Jurkat, Clone E6-1 (cell line): Measurements from ENCODE around the gene IVD. TPM values are rescaled to one million over a fixed set of nuclear protein-coding genes. Genes with fewer than 3 reads are reported as not detected.
A peak's percentile ranks its signal among the peaks of the same experiment; 100 is the strongest.

ENCODE experiments used
- DNase-seq: peaks from one replicate; pipeline ENCODE4 v3.0.0-alpha.2; 2011; ENCODE audit warnings: low read depth, low spot score
- H3K4me3 ChIP-seq: 2 replicates; pipeline ENCODE4 v1.5.1; 2011; ENCODE audit warnings: mild to moderate bottlenecking, low read length, control low read depth, moderate library complexity
- polyA plus RNA-seq: library from polyadenylated mRNA; unstranded; fragments of >200 nt; gene quantifications from one replicate; pipeline ENCODE4 v1.2.1, GENCODE V29; 2012; ENCODE audit warnings: missing spikeins; ENCODE audit not compliant: insufficient read length, insufficient read depth

The IVD gene
- polyA plus RNA-seq, result 47.8 TPM

DNA sequence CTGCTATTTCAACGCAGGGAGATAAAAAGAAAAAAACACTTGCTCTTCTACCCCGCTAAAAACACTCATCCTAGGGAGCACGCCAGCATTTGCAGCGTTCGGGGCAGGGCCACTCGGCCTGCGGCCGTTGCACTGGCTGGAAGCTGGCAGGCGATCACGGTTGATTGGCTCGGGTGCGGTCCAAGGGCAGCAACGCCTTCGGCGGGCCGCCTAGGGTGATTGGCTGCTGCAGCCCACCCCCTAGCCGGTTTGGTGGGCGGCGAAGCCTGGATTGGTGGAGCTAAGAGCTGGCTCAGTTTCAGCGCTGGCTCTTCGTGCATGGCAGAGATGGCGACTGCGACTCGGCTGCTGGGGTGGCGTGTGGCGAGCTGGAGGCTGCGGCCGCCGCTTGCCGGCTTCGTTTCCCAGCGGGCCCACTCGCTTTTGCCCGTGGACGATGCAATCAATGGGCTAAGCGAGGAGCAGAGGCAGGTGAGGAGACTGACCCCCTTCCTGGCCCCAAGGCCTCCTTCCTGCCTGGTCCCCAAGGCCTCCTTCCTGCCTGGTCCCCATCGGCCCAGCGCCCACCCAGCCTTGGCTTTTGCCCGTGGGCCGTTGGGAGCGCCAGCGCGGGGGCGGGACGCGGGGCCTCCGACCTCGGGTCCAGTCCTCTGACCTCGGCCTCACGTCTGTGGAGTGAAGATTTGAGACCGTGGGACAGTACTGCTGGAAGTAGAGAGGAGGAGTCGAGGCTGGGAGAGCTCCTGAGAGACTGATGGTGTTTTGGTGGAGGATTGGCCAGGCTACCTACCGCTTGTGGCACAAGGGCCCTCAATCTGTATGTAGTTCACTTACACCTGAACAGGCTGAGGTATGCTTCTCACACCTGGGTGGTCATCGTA lies at the start of gene IVD:
Gene IVD, plus strand, starts transcription at position 295 of the 881 bp plus-strand sequence. Its CDS starts 33 bp downstream, at position 328.
- peak within 1 kb of the TSS; percentile 90 for H3K4me3 ChIP-seq
- DNase-seq, result peak; percentile 93

DNA sequence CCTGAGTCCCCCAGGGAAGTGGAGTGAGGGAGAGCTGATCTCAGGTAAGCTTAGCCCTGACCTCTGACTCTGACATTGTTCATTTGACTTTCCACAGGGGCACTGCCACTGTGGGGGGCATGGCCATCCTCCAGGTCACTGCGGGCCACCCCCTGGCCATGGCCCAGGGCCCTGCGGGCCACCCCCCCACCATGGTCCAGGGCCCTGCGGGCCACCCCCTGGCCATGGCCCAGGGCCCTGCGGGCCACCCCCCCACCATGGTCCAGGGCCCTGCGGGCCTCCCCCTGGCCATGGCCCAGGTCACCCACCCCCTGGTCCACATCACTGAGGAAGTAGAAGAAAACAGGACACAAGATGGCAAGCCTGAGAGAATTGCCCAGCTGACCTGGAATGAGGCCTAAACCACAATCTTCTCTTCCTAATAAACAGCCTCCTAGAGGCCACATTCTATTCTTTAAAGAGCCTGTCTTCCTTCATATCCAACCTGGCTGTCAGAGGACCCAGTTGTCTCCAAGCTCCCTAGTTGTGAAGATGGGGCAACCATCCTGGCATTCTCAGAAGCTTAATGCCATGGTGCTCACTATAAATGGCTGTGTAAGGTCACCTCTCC lies 49.5 kb upstream of the IVD start:
- no peak for DNase-seq
- H3K4me3 ChIP-seq, result no peak overlapping the region

DNA sequence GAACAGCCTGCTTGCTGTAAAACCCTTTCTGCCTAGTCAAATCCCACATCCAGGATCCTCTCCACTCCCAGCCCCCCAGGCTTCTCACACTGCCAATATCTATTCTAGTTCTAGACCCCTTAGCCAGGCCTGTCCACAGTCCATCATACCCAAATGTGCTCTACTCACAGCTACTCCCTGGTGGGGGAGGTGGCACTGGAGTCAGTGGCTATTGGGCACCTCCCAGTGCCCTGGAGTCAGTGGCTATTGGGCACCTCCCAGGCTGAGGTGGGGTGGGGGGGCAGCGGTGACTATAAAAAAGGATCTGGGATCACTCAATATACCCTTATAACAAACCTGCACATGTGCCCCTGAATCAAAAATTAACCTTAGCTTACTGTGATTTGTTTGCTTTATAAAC lies 48.3 kb upstream of the IVD start:
- no peak for DNase-seq
- H3K4me3 ChIP-seq, result peak overlapping the region; percentile 68

DNA sequence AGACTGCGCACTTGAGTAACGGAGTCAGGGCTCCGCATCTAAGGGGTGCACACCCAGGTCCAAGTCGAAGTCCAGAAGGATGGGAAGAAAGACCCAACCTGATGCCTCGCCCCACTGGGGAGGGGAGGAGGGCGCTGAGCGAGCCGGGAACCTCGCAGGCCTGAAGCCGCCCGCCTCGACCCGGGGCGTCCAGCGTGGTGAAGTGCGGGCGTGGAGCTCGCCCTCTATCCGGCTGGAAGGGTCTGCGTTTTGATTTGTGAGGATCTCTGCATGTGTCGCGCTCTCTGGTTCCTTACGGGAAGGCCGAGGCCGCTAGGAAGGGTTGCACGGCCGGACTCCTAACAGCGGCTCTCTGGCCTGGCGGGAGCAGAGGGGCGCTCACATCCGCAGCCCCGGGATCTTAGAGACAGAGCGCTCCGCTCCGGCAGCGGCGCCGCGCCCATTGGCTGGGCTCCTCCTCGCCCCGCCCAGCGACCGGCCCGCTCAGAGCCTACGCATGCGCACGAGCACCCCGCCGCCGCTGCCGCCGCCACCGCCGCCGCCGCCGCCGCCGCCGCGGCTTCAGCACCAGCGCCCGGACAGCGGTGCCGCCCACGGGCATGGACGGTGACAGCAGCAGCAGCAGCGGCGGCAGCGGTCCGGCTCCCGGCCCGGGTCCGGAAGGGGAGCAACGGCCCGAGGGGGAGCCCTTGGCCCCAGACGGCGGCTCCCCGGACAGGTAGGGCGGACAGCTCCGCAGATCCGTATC lies 47.7 kb upstream of the IVD start, which contains the start of gene DISP2:
Gene DISP2, plus strand, starts transcription at position 497 of the 748 bp plus-strand sequence. Its CDS starts 103 bp downstream, at position 600.
- DNase-seq, result peak; percentile 62
- H3K4me3 ChIP-seq, result peak within 1 kb of the TSS; percentile 68

DNA sequence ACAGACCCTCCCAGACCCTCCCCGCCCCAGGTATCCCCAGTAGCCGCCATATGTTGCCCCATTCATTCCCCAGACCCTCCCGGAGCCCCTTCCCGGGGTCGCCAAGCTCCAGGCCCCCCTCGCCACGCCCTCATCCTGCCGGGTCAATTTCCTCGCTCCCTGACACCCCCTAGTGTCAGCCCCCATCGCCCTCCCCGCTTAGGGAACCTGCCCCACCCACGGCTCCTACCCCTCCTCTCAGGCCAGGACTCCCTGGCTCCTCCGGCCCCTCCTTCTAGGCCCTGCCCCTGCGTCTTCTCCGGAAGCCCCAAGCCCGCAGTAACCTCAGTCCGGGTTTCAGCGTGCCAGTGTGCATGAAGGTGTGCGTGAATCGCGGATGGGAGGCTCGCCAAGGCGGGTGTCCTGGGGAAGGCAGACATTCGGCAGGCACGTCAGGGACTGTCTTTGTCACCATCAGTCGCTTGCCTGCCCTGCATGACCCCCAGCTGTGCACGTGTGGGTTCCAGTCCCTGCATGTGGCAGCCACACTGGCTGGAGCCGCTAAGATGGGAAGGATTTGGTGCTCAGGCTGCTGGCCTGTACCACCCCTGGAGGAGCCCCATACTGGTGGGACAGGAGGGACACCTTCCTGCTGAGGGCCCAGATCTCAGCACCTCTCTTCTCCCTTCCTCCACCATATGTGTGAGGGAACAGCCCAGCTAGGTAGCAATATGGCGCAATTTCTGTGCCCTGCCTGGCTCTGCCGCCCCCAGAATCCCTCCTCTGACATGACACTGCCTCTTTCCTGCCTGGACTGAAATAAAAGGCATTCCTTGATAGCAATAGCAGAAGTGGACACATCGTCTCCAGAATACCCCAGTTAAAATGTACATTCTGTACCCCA lies 46.9 kb upstream of the IVD start:
- peak overlapping the region; percentile 68 for H3K4me3 ChIP-seq
- peak; percentile 32 for DNase-seq

DNA sequence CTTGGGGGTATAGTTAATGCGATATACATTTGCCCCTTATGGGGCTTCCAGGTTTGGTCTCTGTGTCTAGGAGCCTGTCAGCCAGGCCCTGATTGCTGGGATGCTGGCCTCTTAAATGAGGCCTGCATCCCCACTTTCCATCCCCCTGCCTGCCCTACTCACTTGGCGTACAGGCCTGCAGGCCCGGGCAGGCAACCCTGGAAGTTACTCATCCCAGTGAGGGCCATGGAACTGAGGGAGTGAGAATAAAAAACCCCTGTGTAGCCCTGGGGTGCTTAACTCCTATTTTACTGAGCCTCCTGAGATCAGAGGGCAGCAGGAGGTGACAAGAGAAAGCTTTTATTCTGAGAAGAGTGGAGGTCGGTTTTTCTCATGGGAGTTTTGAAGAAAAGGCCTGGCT lies 45.6 kb upstream of the IVD start:
- H3K4me3 ChIP-seq, result no peak overlapping the region
- DNase-seq, result no peak

DNA sequence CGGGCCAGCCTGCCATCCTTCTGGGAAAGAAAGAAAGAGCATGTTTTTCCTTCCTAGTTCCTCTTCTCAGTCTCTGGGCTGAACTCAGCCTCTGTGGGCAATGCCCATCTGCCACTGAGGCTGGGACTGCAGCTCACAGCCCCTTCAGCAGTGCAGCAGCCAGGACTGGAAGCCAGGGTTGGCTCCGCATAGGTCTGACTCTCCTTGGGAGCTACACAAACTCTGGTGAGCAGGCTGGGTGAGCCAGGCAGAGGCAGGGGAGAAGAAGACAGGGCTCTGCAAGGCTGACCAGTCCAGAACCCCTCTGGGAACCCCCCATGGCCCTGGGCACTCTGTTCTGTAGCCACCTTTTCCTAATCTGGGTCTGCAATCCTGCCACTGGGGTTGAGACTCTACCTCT lies 44.0 kb upstream of the IVD start:
- H3K4me3 ChIP-seq, result no peak overlapping the region
- DNase-seq, result no peak

DNA sequence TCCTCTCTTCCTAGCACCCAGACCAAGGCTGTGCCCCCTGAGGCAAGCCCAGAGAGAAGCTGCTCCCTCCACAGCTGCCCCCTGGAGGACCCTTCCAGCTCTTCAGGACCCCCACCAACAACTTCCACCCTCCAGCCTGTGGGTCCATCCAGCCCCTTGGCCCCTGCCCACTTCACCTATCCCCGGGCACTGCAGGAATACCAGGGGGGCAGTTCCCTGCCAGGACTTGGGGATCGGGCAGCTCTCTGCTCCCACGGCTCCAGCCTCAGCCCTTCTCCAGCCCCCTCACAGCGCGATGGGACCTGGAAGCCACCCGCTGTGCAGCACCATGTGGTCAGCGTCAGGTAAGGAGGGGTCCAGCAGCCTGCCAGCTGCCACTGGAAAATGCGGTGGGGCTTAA lies 42.0 kb upstream of the IVD start:
- no peak overlapping the region for H3K4me3 ChIP-seq
- no peak for DNase-seq

DNA sequence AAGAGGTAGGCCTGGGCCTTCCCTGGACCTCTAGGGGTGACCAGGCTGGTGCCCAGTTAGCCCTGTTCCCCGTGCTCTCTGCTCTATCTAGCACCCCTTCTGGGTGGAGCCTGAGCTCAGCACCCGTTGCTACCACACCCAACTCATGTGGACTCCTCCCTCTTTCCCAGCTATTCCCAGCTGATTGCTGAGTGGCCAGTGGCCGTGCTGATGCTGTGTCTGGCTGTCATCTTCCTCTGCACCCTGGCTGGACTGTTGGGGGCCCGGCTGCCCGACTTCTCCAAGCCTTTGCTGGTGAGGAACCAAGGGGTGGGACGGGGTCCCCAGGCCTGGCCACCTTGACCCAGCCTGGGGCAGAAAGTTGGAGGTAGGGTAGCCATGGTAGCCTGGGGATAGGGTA lies 41.3 kb upstream of the IVD start:
- H3K4me3 ChIP-seq, result no peak overlapping the region
- no peak for DNase-seq

DNA sequence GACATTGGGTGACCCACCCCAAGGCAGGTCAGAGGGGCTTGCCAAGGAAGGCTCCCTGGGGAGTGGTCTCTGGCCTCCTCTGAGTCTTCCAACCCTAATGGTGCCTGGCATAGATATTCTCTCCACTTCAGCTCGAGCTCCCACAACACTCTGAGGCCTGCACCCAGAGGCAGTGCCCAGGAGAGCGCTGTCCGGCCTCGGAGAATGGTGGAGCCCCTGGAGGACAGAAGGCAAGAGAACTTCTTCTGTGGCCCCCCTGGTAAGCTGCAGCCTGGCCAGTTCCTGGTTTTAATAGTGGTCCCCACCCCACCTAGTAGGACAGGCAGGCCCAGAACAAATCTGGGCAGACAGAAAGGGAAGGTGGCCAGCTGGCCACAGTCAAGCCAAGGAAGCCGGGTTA lies 40.6 kb upstream of the IVD start:
- DNase-seq, result no peak

DNA sequence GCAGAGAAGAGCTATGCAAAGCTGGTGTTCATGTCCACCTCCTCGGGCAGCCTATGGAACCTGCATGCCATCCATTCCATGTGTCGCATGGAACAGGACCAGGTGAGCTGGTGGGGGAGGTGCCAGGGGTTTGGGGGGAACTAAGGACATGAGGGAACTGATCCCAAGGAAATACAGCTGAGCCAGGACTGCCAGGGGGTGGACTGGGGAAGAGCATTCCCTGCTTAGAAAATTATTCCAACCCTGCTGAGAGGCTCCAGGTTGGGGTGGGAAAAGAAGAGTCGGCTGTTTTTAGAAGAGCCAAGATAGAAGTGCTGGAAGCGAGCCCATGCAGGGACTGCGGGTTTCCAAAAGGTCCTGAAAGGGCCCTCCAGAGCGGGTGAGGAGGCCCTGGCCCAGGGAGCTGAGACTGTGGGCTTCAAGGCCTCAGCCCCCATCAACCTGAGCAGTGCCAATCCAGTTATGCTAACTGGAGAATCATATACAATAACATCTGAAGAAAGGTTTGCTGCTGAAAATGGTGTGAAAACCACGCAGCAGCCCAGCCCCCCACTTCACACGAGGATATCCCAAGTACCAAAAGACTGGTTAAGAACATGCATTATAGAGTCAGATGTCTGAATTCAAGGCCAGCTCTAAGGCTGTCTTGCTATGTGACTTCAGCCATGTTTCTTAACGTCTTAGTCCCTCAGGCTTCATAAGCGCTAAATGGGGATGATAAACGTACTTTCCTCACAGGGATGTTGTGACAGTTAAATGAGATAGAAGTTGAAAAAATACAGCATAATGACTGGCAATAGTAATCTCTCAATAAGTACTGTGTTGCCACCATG lies 39.8 kb upstream of the IVD start:
- no peak for DNase-seq
- H3K4me3 ChIP-seq, result no peak overlapping the region

More for the DNA sequence above, 40.6 kb upstream of the IVD start:
- H3K4me3 ChIP-seq, result no peak overlapping the region

DNA sequence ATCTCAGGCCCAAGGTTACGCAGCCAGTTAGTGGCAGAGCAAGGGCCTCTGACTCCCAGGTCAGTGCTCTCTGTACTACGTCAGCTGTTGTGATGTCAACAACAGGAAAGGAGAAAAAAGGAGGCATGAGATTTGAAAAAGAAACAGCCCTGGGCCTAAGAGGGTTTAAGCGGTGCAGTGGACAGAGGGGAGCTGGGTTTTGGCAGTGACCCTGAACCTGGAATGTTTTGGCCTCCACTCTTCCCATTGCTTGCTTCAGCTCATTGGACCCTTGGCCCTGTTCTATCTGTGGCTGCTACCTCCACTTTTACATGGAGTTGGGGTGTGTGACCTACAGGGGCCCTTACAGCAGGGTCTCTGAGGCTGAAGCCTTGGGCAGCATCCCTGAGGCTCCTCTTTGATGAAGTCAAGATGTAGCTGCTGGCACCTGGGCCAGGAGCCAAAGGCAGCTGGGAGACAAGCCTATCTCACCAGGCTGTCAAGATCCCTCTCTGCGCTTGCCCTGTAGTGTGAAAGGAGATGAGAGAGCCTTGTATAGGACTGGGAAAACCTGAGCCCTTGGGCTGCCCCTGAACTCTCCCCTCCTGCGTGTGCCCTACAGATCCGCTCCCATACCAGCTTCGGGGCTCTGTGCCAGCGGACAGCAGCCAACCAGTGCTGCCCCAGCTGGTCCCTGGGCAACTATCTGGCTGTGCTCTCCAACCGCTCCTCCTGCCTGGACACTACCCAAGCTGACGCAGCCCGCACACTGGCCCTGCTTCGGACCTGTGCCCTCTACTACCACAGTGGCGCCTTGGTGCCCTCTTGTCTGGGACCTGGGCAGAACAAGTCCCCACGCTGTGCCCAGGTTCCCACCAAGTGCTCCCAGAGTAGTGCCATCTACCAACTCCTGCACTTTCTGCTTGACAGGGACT lies 38.9 kb upstream of the IVD start:
- no peak for DNase-seq
- peak overlapping the region; percentile 67 for H3K4me3 ChIP-seq

DNA sequence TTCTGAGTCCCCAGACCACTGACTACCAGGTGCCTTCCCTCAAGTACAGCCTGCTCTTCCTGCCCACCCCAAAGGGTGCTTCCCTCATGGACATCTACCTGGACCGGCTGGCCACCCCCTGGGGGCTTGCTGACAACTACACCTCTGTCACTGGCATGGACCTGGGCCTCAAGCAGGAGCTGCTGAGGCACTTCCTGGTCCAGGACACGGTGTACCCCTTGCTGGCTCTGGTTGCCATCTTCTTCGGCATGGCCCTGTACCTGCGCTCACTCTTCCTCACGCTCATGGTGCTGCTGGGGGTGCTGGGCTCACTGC lies 38.3 kb upstream of the IVD start:
- DNase-seq, result no peak
- peak overlapping the region; percentile 67 for H3K4me3 ChIP-seq

DNA sequence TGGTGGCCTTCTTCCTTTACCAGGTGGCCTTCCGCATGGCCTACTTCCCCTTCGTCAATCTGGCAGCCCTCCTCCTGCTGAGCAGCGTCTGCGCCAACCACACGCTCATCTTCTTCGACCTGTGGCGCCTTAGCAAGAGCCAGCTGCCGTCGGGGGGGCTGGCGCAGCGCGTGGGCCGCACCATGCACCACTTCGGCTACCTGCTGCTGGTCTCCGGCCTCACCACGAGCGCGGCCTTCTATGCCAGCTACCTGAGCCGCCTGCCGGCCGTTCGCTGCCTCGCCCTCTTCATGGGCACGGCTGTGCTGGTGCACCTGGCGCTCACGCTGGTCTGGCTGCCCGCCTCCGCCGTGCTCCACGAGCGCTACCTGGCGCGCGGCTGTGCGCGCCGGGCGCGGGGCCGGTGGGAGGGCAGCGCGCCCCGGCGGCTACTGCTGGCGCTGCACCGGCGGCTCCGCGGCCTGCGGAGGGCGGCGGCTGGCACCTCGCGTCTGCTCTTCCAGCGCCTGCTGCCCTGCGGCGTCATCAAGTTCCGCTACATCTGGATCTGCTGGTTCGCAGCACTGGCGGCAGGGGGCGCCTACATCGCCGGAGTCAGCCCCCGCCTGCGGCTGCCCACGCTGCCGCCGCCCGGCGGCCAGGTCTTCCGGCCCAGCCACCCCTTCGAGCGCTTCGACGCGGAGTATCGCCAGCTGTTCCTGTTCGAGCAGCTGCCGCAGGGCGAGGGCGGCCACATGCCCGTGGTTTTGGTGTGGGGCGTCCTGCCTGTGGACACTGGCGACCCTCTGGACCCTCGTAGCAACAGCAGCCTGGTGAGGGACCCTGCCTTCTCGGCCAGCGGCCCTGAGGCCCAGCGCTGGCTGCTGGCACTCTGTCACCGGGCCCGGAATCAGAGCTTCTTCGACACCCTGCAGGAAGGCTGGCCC lies 37.6 kb upstream of the IVD start:
- DNase-seq, result peak; percentile 87
- H3K4me3 ChIP-seq, result peak overlapping the region; percentile 67

DNA sequence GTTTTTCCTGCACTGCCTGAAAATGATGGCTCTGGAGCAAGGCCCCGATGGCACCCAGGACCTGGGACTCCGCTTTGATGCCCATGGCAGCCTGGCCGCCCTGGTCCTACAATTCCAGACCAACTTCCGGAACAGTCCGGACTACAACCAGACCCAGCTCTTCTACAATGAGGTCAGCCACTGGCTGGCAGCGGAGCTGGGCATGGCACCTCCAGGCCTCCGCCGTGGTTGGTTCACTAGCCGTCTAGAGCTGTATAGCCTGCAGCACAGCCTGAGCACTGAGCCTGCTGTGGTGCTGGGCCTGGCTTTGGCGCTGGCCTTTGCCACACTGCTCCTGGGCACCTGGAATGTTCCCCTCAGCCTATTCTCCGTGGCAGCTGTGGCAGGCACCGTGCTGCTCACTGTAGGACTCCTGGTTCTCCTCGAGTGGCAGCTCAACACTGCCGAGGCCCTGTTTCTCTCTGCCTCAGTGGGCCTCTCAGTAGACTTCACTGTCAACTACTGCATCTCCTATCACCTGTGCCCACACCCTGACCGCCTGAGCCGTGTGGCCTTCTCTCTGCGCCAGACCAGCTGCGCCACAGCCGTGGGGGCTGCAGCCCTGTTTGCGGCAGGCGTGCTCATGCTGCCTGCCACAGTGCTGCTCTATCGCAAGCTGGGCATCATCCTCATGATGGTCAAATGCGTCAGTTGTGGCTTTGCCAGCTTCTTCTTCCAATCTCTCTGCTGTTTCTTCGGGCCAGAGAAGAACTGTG lies 36.7 kb upstream of the IVD start:
- no peak overlapping the region for H3K4me3 ChIP-seq
- DNase-seq, result no peak
